Fibroblast of gingiva (primary cell): ENCODE data around the gene LAMA1.

Source experiments
- DNase-seq: peaks from one replicate; pipeline ENCODE4 v3.0.0-alpha.2; 2011; ENCODE audit warnings: low read depth

Gene LAMA1

GRCh38 chr18:6983366-6983765 is 134.2 kb downstream of the LAMA1 start:
- no peak for DNase-seq

GRCh38 chr18:6982398-6982797 is 135.2 kb downstream of the LAMA1 start:
- no peak for DNase-seq

- DNase-seq = no peak
These were observed 137.2 kb downstream of the LAMA1 start for GRCh38 chr18:6980363-6980762.

GRCh38 chr18:6979954-6980353 is 137.6 kb downstream of the LAMA1 start:
- DNase-seq = no peak

- no peak for DNase-seq
These were observed 140.7 kb downstream of the LAMA1 start for GRCh38 chr18:6976935-6977334.

GRCh38 chr18:6975084-6975483 is 142.5 kb downstream of the LAMA1 start:
- DNase-seq = no peak

- DNase-seq = no peak
These were observed 145.6 kb downstream of the LAMA1 start for GRCh38 chr18:6971823-6972478.

GRCh38 chr18:6963452-6964097 is 154.0 kb downstream of the LAMA1 start:
- no peak for DNase-seq

- DNase-seq = no peak
These were observed 154.8 kb downstream of the LAMA1 start for GRCh38 chr18:6962571-6963451.

- DNase-seq = no peak
These were observed 156.3 kb downstream of the LAMA1 start for GRCh38 chr18:6961331-6961730.

GRCh38 chr18:6960656-6961055 is 156.9 kb downstream of the LAMA1 start:
- no peak for DNase-seq

GRCh38 chr18:6960124-6960523 is 157.5 kb downstream of the LAMA1 start:
- DNase-seq = no peak

GRCh38 chr18:6959110-6959509 is 158.5 kb downstream of the LAMA1 start:
- no peak for DNase-seq

GRCh38 chr18:6956999-6957398 is 160.6 kb downstream of the LAMA1 start:
- DNase-seq = no peak

- no peak for DNase-seq
These were observed 161.1 kb downstream of the LAMA1 start for GRCh38 chr18:6956495-6956894.

- no peak for DNase-seq
These were observed 162.3 kb downstream of the LAMA1 start for GRCh38 chr18:6955304-6955703.

- no peak for DNase-seq
These were observed 163.1 kb downstream of the LAMA1 start for GRCh38 chr18:6954501-6954900.

GRCh38 chr18:6951336-6952090 is 166.1 kb downstream of the LAMA1 start:
- no peak for DNase-seq

- DNase-seq = no peak
These were observed 167.0 kb downstream of the LAMA1 start for GRCh38 chr18:6950641-6951040.

GRCh38 chr18:6949800-6950586 is 167.6 kb downstream of the LAMA1 start:
- no peak for DNase-seq

GRCh38 chr18:6948281-6949055 is 169.1 kb downstream of the LAMA1 start:
- DNase-seq = no peak
